Astrocyte (in vitro differentiated cells and primary cell): Measurements from ENCODE around the gene BTBD1. TPM values are rescaled to one million over a fixed set of nuclear protein-coding genes. Genes with fewer than 3 reads are reported as not detected.

Experiments
- DNase-seq: peaks from one replicate; pipeline ENCODE4 v3.0.0-alpha.2; 2010; ENCODE audit warnings: low read depth
- FAIRE-seq: peaks from 2 replicates; lab custom pipeline; 2011; peaks lifted over from hg19 to GRCh38; lab: Jason Lieb, UNC
- H2AFZ ChIP-seq: 2 replicates; pipeline ENCODE4 v1.6.0; 2012; ENCODE audit warnings: low read depth, low read length, inconsistent platforms
- H3K27ac ChIP-seq: 2 replicates; pipeline ENCODE4 v1.5.1; 2011; ENCODE audit warnings: low read depth, low read length, inconsistent platforms
- H3K27me3 ChIP-seq: 2 replicates; pipeline ENCODE4 v1.6.0; 2011; ENCODE audit warnings: low read length, inconsistent platforms; ENCODE audit not compliant: insufficient read depth
- H3K36me3 ChIP-seq: 2 replicates; pipeline ENCODE4 v1.5.1; 2011; ENCODE audit warnings: low read length, inconsistent platforms; ENCODE audit not compliant: insufficient read depth
- H3K4me1 ChIP-seq: 2 replicates; pipeline ENCODE4 v1.5.1; 2011; ENCODE audit warnings: low read length, inconsistent platforms; ENCODE audit not compliant: insufficient read depth
- H3K4me2 ChIP-seq: 2 replicates; pipeline ENCODE4 v1.6.0; 2012; ENCODE audit warnings: low read length, inconsistent platforms
- H3K4me3 ChIP-seq: 2 replicates; pipeline ENCODE4 v1.5.1; 2011; ENCODE audit warnings: low read depth, mild to moderate bottlenecking, low read length, inconsistent platforms; ENCODE audit not compliant: insufficient read depth
- H3K79me2 ChIP-seq: 2 replicates; pipeline ENCODE4 v1.6.0; 2012; ENCODE audit warnings: mild to moderate bottlenecking, low read length, inconsistent platforms; ENCODE audit not compliant: insufficient read depth
- H3K9ac ChIP-seq: 2 replicates; pipeline ENCODE4 v1.6.0; 2012; ENCODE audit warnings: mild to moderate bottlenecking, low read length, inconsistent platforms
- H3K9me3 ChIP-seq: 2 replicates; pipeline ENCODE4 v1.5.1; 2012; ENCODE audit warnings: low read depth, mild to moderate bottlenecking, low read length, inconsistent platforms; ENCODE audit not compliant: insufficient read depth
- H4K20me1 ChIP-seq: 2 replicates; pipeline ENCODE4 v1.6.0; 2012; ENCODE audit warnings: low read length, inconsistent platforms; ENCODE audit not compliant: insufficient read depth
- H3K27ac Mint-ChIP-seq: one replicate; pipeline ENCODE4 v1.8.0; 2021; ENCODE audit warnings: mild to moderate bottlenecking, mixed read lengths; ENCODE audit not compliant: unreplicated experiment
- H3K27me3 Mint-ChIP-seq: one replicate; pipeline ENCODE4 v1.8.0; 2021; ENCODE audit warnings: low read depth, mixed read lengths; ENCODE audit not compliant: unreplicated experiment
- H3K36me3 Mint-ChIP-seq: one replicate; pipeline ENCODE4 v1.8.0; 2021; ENCODE audit warnings: low read depth, mixed read lengths; ENCODE audit not compliant: unreplicated experiment
- H3K4me1 Mint-ChIP-seq: one replicate; pipeline ENCODE4 v1.8.0; 2021; ENCODE audit warnings: low read depth, mixed read lengths; ENCODE audit not compliant: unreplicated experiment
- H3K4me3 Mint-ChIP-seq: one replicate; pipeline ENCODE4 v1.8.0; 2021; ENCODE audit warnings: mild to moderate bottlenecking, moderate library complexity, mixed read lengths; ENCODE audit not compliant: unreplicated experiment
- H3K9me3 Mint-ChIP-seq: one replicate; pipeline ENCODE4 v1.8.0; 2021; ENCODE audit warnings: mild to moderate bottlenecking, mixed read lengths; ENCODE audit not compliant: unreplicated experiment
- CTCF ChIP-seq: IDR thresholded peaks from 2 replicates; pipeline ENCODE4 v1.5.1; 2011; ENCODE audit warnings: low read depth, mild to moderate bottlenecking, inconsistent platforms, low read length, moderate library complexity; ENCODE audit not compliant: insufficient read depth
- EZH2 ChIP-seq: IDR thresholded peaks from 2 replicates; pipeline ENCODE4 v1.6.1; 2012; ENCODE audit warnings: mild to moderate bottlenecking, low read length, inconsistent platforms; ENCODE audit not compliant: insufficient read depth
- total RNA-seq: library from RNA; stranded (reverse); gene quantifications from 2 replicates; pipeline ENCODE4 v1.2.1, GENCODE V29; 2021

Gene BTBD1
- total RNA-seq, 1 donor from 2014 or later, result 61.1 TPM

GRCh38 chr15:83053151-83053550, 13.9 kb downstream of the BTBD1 start:
- no peaks in the 10 kb centered on the region for H3K4me1 ChIP-seq
- H3K27me3 Mint-ChIP-seq, result no peaks in the 10 kb centered on the region
- H3K9me3 Mint-ChIP-seq, result no peaks in the 10 kb centered on the region
- no peak overlapping the region for H2AFZ ChIP-seq
- H3K4me3 Mint-ChIP-seq, result no peak overlapping the region
- no peaks in the 10 kb centered on the region for H3K27me3 ChIP-seq
- H3K9ac ChIP-seq, result no peak overlapping the region
- no peak for TF ChIP-seq EZH2
- TF ChIP-seq CTCF, result no peak
- no peak overlapping the region for H3K27ac ChIP-seq
- H3K27ac Mint-ChIP-seq, result no peak overlapping the region
- peaks cover 36% of the 10 kb centered on the region for H4K20me1 ChIP-seq
- peaks cover 59% of the 10 kb centered on the region for H3K79me2 ChIP-seq
- FAIRE-seq (no peak), DNase-seq (peak; percentile 65)
- no peaks in the 10 kb centered on the region for H3K4me1 Mint-ChIP-seq
- H3K36me3 Mint-ChIP-seq, result no peaks in the 10 kb centered on the region
- no peak overlapping the region for H3K4me3 ChIP-seq
- H3K9me3 ChIP-seq, result no peaks in the 10 kb centered on the region
- peaks cover 16% of the 10 kb centered on the region for H3K36me3 ChIP-seq
- H3K4me2 ChIP-seq, result no peak overlapping the region

GRCh38 chr15:83046558-83047127, 20.4 kb downstream of the BTBD1 start:
- Mint-ChIP-seq H3K36me3 (peaks cover 16% of the 10 kb centered on the region), H3K27ac (no peak overlapping the region), H3K27me3 (no peaks in the 10 kb centered on the region), H3K9me3 (no peaks in the 10 kb centered on the region), H3K4me3 (no peak overlapping the region), H3K4me1 (no peaks in the 10 kb centered on the region)
- no peak overlapping the region for H3K4me2 ChIP-seq
- peaks cover 24% of the 10 kb centered on the region for H3K36me3 ChIP-seq
- H3K27me3 ChIP-seq, result no peaks in the 10 kb centered on the region
- no peak for TF ChIP-seq CTCF
- no peak for TF ChIP-seq EZH2
- H4K20me1 ChIP-seq, result peaks cover 58% of the 10 kb centered on the region
- H3K4me3 ChIP-seq, result no peak overlapping the region
- no peak overlapping the region for H2AFZ ChIP-seq
- DNase-seq, result peak; percentile 70
- H3K9me3 ChIP-seq, result no peaks in the 10 kb centered on the region
- H3K27ac ChIP-seq, result no peak overlapping the region
- peak; percentile 68 for FAIRE-seq
- H3K9ac ChIP-seq, result no peak overlapping the region
- peaks cover 10% of the 10 kb centered on the region for H3K4me1 ChIP-seq
- peaks cover 78% of the 10 kb centered on the region for H3K79me2 ChIP-seq

- Histone ChIP-seq H3K27ac (no peak overlapping the region), H3K9me3 (no peaks in the 10 kb centered on the region), H3K4me2 (no peak overlapping the region), H3K4me3 (no peak overlapping the region), H3K36me3 (peaks cover 30% of the 10 kb centered on the region), H3K27me3 (no peaks in the 10 kb centered on the region), H3K4me1 (peaks cover 10% of the 10 kb centered on the region), H2AFZ (no peak overlapping the region), H3K79me2 (peaks cover 86% of the 10 kb centered on the region), H4K20me1 (peaks cover 62% of the 10 kb centered on the region), H3K9ac (no peak overlapping the region)
- no peak for FAIRE-seq
- Mint-ChIP-seq H3K9me3 (no peaks in the 10 kb centered on the region), H3K27ac (no peak overlapping the region), H3K27me3 (no peaks in the 10 kb centered on the region), H3K4me3 (no peak overlapping the region), H3K4me1 (no peaks in the 10 kb centered on the region), H3K36me3 (peaks cover 19% of the 10 kb centered on the region)
- DNase-seq, result no peak
- TF ChIP-seq EZH2 (no peak), CTCF (no peak)
Observed at GRCh38 chr15:83044156-83044555, 22.9 kb downstream of the BTBD1 start.
